ENCODE measurements around the gene SCYL1.

GRCh38 chr11:65479184-65480145, 45.4 kb upstream of the SCYL1 start:
- TF ChIP-seq CTCF (conservative IDR thresholded peaks at IDR 0.05; ENCODE audit: low read depth in 2 of 2), result peak; percentile 60 to 69
- no peak for TF ChIP-seq CREB1 (CRISPR knock-in tag; IDR thresholded peaks at IDR 0.05; ENCODE audit: low read depth)
